Activated CD4-positive, alpha-beta T cell treated with anti-CD3 and anti-CD28 coated beads, Interleukin-2, amount 50 U/mL, for 24 hours (primary cell): ENCODE data around the gene ADAMTS10.
A peak's percentile ranks its signal among the peaks of the same experiment; 100 is the strongest.
"Not testable (repeated sequence)": the region's sequence is repeated elsewhere in the genome, so short reads cannot be mapped to it uniquely, and the experiment has no call there.

ENCODE experiments used
- DNase-seq, 2 donors: peaks; one replicate each; pipeline ENCODE4 v3.0.0-alpha.2; 2020; ENCODE audit warnings: low read depth in 1 of 2, low spot score in 1 of 2

The ADAMTS10 gene

DNA sequence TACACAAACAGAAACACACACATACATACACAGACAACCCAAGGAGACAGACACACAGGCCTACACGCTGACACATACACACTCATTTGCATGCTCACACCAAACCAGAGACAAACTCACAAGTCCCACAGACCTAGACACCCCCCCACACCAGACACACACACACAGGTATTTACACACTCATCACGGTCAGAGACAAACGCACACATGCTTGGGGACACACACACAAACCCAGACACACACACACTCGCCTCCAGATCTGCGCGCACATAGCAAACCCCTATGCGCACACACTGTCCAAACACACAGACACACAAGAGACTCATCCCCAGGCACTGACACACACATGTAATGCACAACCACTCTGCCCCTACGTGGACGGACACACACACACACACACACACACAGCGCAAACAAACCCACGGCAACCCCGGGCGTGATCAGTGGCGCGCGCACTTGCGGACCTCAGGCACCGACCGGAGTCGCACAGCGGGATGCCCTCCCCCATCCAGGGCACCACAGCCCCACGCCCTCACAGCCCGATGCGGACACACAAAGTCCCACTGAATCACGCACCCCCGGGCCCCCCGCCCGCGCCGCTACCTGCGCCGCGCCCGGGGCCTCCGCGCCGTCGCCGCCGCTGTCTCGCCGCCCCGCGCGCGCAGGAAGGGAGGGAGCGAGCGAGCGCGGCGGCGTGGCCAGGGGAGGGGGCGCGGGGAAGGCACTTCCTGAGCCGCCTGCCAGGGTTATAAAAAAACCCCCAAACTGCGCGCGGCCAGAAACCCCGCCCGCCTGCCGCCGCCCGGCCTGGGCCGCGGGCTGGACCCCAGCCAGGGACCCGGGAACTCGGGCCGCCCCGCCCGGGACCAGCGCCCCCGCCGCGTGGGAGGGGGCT lies at the start of gene ADAMTS10:
TSS of gene ADAMTS10 (minus strand) at position 675 of the 895 bp plus-strand sequence. CDS start 5,005 bp downstream, outside the sequence.
- no peak for DNase-seq

DNA sequence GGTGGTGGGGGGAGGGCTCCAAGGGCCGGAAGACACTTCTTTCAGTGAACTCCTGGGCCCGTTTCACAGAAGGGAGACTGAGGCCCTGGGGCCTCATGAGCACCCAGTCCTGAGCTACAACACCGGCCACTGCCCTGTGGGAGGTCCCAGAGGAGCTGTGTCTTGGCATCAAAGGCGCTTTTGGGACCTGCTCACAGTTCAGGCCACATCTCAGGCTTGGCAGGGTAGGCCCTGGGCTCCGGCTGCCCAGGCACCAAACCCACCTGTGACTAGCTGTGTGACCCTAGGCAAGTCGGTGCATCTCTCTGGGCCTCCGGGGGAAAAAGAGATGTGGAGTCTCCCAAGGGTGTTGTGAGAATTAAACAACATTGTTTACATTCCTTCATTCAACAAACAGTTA lies 49.4 kb upstream of the ADAMTS10 start:
- DNase-seq: no peak

GRCh38 chr19:8657869-8658268 lies 47.4 kb upstream of the ADAMTS10 start:
- no peak for DNase-seq

GRCh38 chr19:8655340-8655709 lies 44.8 kb upstream of the ADAMTS10 start:
- no peak for DNase-seq

GRCh38 chr19:8654591-8655339 lies 44.2 kb upstream of the ADAMTS10 start:
- DNase-seq: peak; percentile 52 to 54

DNA sequence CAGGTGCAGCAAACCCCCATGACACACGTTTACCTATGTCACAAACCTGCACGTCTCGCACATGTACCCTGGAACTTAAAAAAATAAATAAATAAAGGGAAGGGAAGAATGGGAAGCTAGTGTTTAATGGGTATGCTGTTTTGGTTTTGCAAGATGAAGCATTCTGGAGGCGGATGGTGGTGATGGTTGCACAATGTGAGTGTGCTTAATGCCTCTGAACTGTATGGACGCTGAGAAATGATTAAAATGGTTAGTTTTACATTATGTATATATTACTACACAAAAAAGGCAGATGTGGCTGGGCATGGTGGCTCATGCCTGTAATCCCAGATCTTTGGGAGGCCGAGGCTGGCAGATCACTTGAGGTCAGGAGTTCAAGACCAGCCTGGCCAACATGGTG lies 37.7 kb upstream of the ADAMTS10 start:
- DNase-seq: no peak

GRCh38 chr19:8643860-8644653 lies 33.5 kb upstream of the ADAMTS10 start:
- DNase-seq: no peak

GRCh38 chr19:8642561-8642960 lies 32.0 kb upstream of the ADAMTS10 start:
- DNase-seq: no peak

DNA sequence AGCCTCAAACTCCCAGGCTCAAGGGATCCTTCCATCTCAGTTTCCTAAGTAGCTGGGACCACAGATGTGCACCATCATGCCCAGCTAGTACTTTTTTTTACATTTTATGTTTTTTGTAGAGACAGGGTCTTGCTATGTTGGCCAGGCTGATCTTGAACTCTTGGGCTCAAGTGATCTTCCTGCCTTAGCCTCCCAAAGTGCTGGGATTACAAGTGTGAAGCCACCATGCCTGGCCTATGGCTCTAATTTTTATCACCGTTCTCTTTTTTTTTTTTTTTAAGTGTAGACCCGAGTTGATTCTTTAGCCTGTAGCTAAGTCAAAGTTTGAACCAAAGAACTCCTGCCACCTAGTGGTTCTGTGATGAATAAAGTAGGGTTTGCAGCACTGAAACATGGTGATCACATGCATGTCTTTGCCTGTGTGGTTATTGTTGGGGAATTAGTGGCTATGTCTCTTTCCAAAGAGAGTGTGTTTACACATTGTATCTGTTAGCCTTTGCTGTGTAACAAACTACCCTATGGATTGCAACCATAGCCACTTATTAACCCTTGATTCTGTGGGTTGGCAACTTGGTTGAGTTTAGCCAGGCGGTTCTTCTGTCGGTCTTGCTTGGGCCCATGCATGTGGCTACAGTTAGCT lies 31.5 kb upstream of the ADAMTS10 start:
- peak in 1 of 2 donors; percentile 24 for DNase-seq

- no peak for DNase-seq
Observed at GRCh38 chr19:8641221-8641907, 30.8 kb upstream of the ADAMTS10 start.

DNA sequence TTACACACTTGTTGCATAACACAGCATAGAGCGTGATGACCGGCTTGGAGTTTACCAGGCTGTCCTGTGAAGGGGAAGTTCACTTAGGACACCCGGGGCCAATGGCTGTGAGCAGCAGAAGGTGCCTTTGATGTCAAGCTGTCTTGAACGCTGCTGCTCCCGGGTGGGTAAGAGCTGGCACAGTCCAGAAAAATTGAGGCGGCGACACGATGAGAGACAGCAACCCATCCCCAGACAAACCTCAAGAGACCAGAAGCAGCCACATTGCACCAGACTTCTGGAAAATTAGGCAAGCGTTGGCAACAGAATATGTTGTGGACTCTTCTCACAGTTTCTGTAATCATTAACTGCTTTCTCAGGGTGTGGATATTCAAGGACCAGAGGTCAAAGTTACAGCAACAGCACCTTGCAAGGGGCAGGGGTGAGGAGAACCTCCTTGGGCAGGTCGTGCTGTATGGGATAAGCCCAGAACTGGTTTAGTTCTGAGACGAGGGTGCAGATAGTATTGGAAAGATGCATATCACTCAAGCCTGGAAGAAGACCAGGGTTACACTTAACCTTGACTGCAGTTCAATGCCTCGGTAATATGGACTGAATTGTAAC lies 30.0 kb upstream of the ADAMTS10 start:
- no peak for DNase-seq

DNA sequence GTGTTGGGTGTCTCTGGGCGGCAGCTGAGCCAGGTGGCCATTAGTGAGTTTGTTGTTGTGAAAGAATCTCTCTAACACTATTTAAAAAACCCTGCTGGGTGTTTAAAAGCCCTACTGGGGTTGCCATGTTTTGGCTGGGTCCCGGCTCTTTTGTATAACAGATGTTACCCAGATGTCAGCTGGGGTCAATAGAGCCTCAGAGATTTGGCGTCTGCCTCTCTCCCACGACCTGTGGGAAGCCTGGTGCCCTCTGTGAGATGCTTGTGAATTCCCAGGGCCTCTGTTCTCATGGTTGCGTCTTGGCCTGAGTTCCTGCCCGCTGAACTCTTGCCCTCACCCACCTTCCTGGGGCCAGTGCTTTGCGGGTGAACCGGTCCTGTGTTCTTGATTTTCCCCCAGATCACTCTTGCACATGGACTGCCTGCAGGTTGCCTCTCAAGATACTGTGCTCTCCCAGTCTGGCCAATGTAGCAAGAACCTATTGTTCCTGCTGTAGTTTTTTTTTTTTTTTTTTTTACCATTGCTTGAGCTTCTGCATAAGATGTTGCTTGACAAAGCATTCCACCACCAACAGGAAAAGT lies 29.4 kb upstream of the ADAMTS10 start:
- no peak for DNase-seq

DNA sequence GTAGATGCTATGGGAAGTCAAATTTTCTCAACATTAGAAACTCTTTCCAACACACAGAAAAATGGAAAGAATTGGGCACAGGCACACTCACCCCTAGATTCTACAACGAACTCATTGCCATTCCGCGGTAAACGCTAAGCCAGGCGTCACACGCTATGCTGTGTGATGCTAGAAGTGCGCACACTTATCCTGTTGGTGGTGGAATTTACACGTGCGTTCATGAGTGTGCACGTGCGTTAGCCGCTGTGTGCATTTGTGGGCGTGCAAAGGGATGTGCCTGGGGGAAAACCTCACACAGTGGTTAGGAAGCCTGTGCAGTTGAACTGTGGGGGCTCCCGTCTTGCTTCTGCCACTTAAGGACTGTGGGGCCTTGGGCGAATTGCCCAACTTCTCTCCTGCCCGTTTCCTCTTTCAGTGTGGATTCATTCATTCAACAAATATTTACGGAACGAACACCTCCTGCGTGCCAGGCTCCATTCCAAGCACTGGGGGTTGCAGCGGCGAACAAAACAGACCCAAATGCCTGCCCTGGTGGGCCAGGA lies 27.6 kb upstream of the ADAMTS10 start:
- DNase-seq: no peak

GRCh38 chr19:8637070-8637469 lies 26.6 kb upstream of the ADAMTS10 start:
- DNase-seq: not testable (repeated sequence)

GRCh38 chr19:8635422-8635821 lies 24.9 kb upstream of the ADAMTS10 start:
- no peak for DNase-seq

- DNase-seq: no peak
Observed at GRCh38 chr19:8631425-8631819, 20.9 kb upstream of the ADAMTS10 start.

- DNase-seq: no peak
Observed at GRCh38 chr19:8630796-8631424, 20.4 kb upstream of the ADAMTS10 start.

DNA sequence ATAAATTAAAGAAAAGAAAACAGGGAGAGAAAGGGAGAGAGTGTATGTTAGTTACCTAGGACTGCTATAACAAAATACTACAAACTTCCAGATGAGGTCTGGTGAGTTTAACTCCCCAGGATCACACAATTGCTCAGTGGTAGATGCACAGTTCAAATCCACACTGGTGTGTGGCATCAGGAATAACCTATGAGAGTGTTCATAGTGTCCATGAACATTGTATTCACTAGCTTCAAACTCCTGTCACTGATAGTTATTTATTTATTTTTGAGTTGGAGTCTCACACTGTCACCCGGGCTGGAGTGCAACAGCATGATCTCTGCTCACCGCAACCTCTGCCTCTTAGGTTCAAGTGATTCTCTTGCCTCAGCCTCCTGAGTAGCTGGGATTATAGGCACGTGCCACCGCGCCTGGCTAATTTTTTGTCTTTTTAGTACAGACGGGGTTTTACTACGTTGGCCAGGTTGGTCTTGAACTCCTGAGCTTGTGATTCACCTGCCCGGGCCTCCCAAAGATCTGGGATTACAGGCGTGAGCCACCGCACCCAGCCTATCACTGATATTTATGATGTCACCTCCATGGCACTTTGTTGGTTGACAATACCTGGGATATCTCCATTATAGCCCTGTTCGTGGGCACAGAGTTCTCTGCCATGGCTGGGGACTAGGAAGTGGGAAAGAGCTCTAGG lies 19.6 kb upstream of the ADAMTS10 start, which contains the start of gene NFILZ:
TSS of gene NFILZ (plus strand) at position 638 of the 688 bp plus-strand sequence. CDS start 46,133 bp downstream, outside the sequence.
- DNase-seq: no peak
